Inferior parietal cortex (tissue), 1 donor: ENCODE results near the gene RNF123.

Experiments
- DNase-seq: peaks from one replicate; pipeline ENCODE4 v3.0.0-alpha.2; 2016; ENCODE audit errors: extremely low spot score

Gene RNF123

GRCh38 chr3:49689046-49689907 lies at the start of gene RNF123, which contains the start of gene MST1:
Gene RNF123 (plus strand): TSS chr3:49689557. CDS start chr3:49691166, 1,609 bp downstream.
Gene MST1 (minus strand): TSS chr3:49689474. CDS start chr3:49688691, 783 bp downstream.
- DNase-seq, result peak; percentile 90

GRCh38 chr3:49641292-49641691 lies 48.1 kb upstream of the RNF123 start:
- no peak for DNase-seq

- DNase-seq, result no peak
Observed at GRCh38 chr3:49641921-49642707, 47.2 kb upstream of the RNF123 start.

- no peak for DNase-seq
Observed at GRCh38 chr3:49642708-49643145, 46.6 kb upstream of the RNF123 start.

- no peak for DNase-seq
Observed at GRCh38 chr3:49644684-49645083, 44.7 kb upstream of the RNF123 start.

GRCh38 chr3:49646236-49646635 lies 43.1 kb upstream of the RNF123 start:
- no peak for DNase-seq

GRCh38 chr3:49647741-49648140 lies 41.6 kb upstream of the RNF123 start:
- DNase-seq, result no peak

GRCh38 chr3:49648354-49649019 lies 40.9 kb upstream of the RNF123 start:
- DNase-seq, result no peak

- DNase-seq, result no peak
Observed at GRCh38 chr3:49649576-49649975, 39.8 kb upstream of the RNF123 start.

GRCh38 chr3:49650177-49650576 lies 39.2 kb upstream of the RNF123 start:
- no peak for DNase-seq

GRCh38 chr3:49650637-49651036 lies 38.7 kb upstream of the RNF123 start:
- DNase-seq, result no peak

GRCh38 chr3:49652218-49652902 lies 37.0 kb upstream of the RNF123 start:
- no peak for DNase-seq

- no peak for DNase-seq
Observed at GRCh38 chr3:49652903-49653415, 36.4 kb upstream of the RNF123 start.

GRCh38 chr3:49653621-49654020 lies 35.7 kb upstream of the RNF123 start:
- DNase-seq, result no peak

GRCh38 chr3:49654176-49654825 lies 35.1 kb upstream of the RNF123 start:
- DNase-seq, result no peak

GRCh38 chr3:49654955-49655556 lies 34.3 kb upstream of the RNF123 start:
- DNase-seq, result no peak

GRCh38 chr3:49655731-49656285 lies 33.5 kb upstream of the RNF123 start:
- DNase-seq, result no peak

- DNase-seq, result no peak
Observed at GRCh38 chr3:49656541-49657112, 32.7 kb upstream of the RNF123 start.

GRCh38 chr3:49657208-49657915 lies 32.0 kb upstream of the RNF123 start:
- DNase-seq, result no peak
